Hepatocyte (in vitro differentiated cells): ENCODE data around the gene ZCCHC7. TPM values are rescaled to one million over a fixed set of nuclear protein-coding genes. Genes with fewer than 3 reads are reported as not detected.

ENCODE experiments used
- DNase-seq: peaks from one replicate; pipeline ENCODE4 v3.0.0-alpha.2; 2016; ENCODE audit warnings: low spot score
- H2AFZ ChIP-seq: fragments of 200-600 bp; sonication (generic); 2 replicates; pipeline ENCODE4 v1.6.0; 2016; ENCODE audit warnings: antibody characterized with exemption, mild to moderate bottlenecking
- H3K27ac ChIP-seq: fragments of 200-600 bp; sonication (generic); 2 replicates; pipeline ENCODE4 v1.5.1; 2016; ENCODE audit warnings: mild to moderate bottlenecking
- H3K27me3 ChIP-seq: fragments of 200-600 bp; sonication (generic); 2 replicates; pipeline ENCODE4 v1.6.1; 2016
- H3K36me3 ChIP-seq: fragments of 200-600 bp; sonication (generic); replicated peaks from 2 replicates; pipeline ENCODE4 v1.5.1; 2016; ENCODE audit warnings: low read depth; ENCODE audit not compliant: insufficient read depth
- H3K4me1 ChIP-seq: fragments of 200-600 bp; sonication (generic); 2 replicates; pipeline ENCODE4 v1.5.1; 2016; ENCODE audit warnings: mild to moderate bottlenecking, moderate library complexity; ENCODE audit not compliant: insufficient read depth
- H3K4me2 ChIP-seq: fragments of 200-600 bp; sonication (generic); 2 replicates; pipeline ENCODE4 v1.6.0; 2016
- H3K4me3 ChIP-seq: fragments of 200-600 bp; sonication (generic); 2 replicates; pipeline ENCODE4 v1.5.1; 2016; ENCODE audit warnings: mild to moderate bottlenecking
- H3K79me2 ChIP-seq: fragments of 200-600 bp; sonication (generic); 2 replicates; pipeline ENCODE4 v1.6.0; 2017; ENCODE audit warnings: mild to moderate bottlenecking
- H3K9me2 ChIP-seq: fragments of 200-600 bp; sonication (generic); replicated peaks from 2 replicates; pipeline ENCODE4 v1.6.0; 2017; ENCODE audit warnings: mild to moderate bottlenecking; ENCODE audit not compliant: insufficient read depth
- H3K9me3 ChIP-seq: fragments of 200-600 bp; sonication (generic); 2 replicates; pipeline ENCODE4 v1.5.1; 2016; ENCODE audit warnings: low read depth, mild to moderate bottlenecking
- H4K20me1 ChIP-seq: fragments of 200-600 bp; sonication (generic); 2 replicates; pipeline ENCODE4 v1.6.0; 2016; ENCODE audit warnings: mild to moderate bottlenecking; ENCODE audit not compliant: insufficient read depth, poor library complexity, severe bottlenecking
- CTCF ChIP-seq: fragments of 200-600 bp; sonication (generic); IDR thresholded peaks from 2 replicates; pipeline ENCODE4 v1.5.1; 2016; ENCODE audit warnings: antibody characterized with exemption, mild to moderate bottlenecking; ENCODE audit not compliant: poor library complexity
- EZH2 ChIP-seq: fragments of 200-600 bp; sonication (generic); IDR thresholded peaks from 2 replicates; pipeline ENCODE4 v1.6.1; 2016; ENCODE audit warnings: antibody characterized with exemption, mild to moderate bottlenecking, borderline replicate concordance
- EZH2phosphoT487 ChIP-seq: fragments of 200-600 bp; sonication (generic); IDR thresholded peaks from one replicate; pipeline ENCODE4 v1.6.1; 2018; ENCODE audit warnings: antibody characterized with exemption, mild to moderate bottlenecking, low read depth, moderate library complexity; ENCODE audit not compliant: unreplicated experiment, severe bottlenecking
- WGBS: methylation state at CpG from one replicate; pipeline ENCODE4 v1.1.6; 2016; ENCODE audit warnings: low lambda C conversion rate; ENCODE audit errors: missing lambda C conversion rate; 5-methylcytosine and 5-hydroxymethylcytosine counted together
- polyA plus RNA-seq: library from polyadenylated mRNA; unstranded; fragments of >200 nt; fragmentation: Nextera tagmentation; extraction: Ambion mirVana; gene quantifications from 2 replicates; pipeline ENCODE4 v1.2.1, GENCODE V29; 2016
- total RNA-seq: library from RNA; depleted of rRNA; stranded (reverse); fragments of >200 nt; gene quantifications from 2 replicates; pipeline ENCODE4 v1.2.3, GENCODE V29; 2014

Gene ZCCHC7
- total and polyA plus RNA-seq, 2 experiments from 2014 or later: 12.3 to 14.6 TPM

- TF ChIP-seq EZH2 (no peak), CTCF (no peak), EZH2phosphoT487 (no peak)
- no peak for DNase-seq
- Histone ChIP-seq H2AFZ (no peak overlapping the region), H3K4me2 (no peak overlapping the region), H3K36me3 (no peaks in the 10 kb centered on the region), H3K79me2 (peaks cover 2% of the 10 kb centered on the region), H3K9me3 (no peaks in the 10 kb centered on the region), H3K27ac (no peak overlapping the region), H3K4me1 (no peaks in the 10 kb centered on the region), H3K4me3 (no peak overlapping the region), H3K9me2 (no peaks in the 10 kb centered on the region), H4K20me1 (no peaks in the 10 kb centered on the region), H3K27me3 (no peaks in the 10 kb centered on the region)
Observed at GRCh38 chr9:37238122-37238521, 117.7 kb downstream of the ZCCHC7 start.

GRCh38 chr9:37239224-37239859 is 119.0 kb downstream of the ZCCHC7 start:
- no peak overlapping the region for H3K27ac ChIP-seq
- no peak for DNase-seq
- H4K20me1 ChIP-seq: no peaks in the 10 kb centered on the region
- H2AFZ ChIP-seq: no peak overlapping the region
- no peak overlapping the region for H3K4me2 ChIP-seq
- H3K9me3 ChIP-seq: no peaks in the 10 kb centered on the region
- H3K4me1 ChIP-seq: no peaks in the 10 kb centered on the region
- no peaks in the 10 kb centered on the region for H3K9me2 ChIP-seq
- peaks cover 2% of the 10 kb centered on the region for H3K79me2 ChIP-seq
- WGBS: 78% methylated on average over 4 of the region's 4 CpGs
- no peaks in the 10 kb centered on the region for H3K36me3 ChIP-seq
- no peak overlapping the region for H3K4me3 ChIP-seq
- no peak for TF ChIP-seq EZH2
- TF ChIP-seq CTCF: no peak
- no peak for TF ChIP-seq EZH2phosphoT487
- no peaks in the 10 kb centered on the region for H3K27me3 ChIP-seq

GRCh38 chr9:37239921-37240320 is 119.5 kb downstream of the ZCCHC7 start:
- 96% methylated on average over 2 of the region's 2 CpGs for WGBS
- Histone ChIP-seq H3K9me2 (no peaks in the 10 kb centered on the region), H3K4me2 (no peak overlapping the region)

More at GRCh38 chr9:37239921-37240320, 119.5 kb downstream of the ZCCHC7 start:
- DNase-seq: no peak
- H3K4me3 ChIP-seq: no peak overlapping the region
- H3K27ac ChIP-seq: no peak overlapping the region
- TF ChIP-seq EZH2phosphoT487 (no peak), EZH2 (no peak), CTCF (no peak)
- no peak overlapping the region for H2AFZ ChIP-seq
- H3K79me2 ChIP-seq: peaks cover 2% of the 10 kb centered on the region
- no peaks in the 10 kb centered on the region for H4K20me1 ChIP-seq
- H3K27me3 ChIP-seq: no peaks in the 10 kb centered on the region
- H3K36me3 ChIP-seq: no peaks in the 10 kb centered on the region
- no peaks in the 10 kb centered on the region for H3K9me3 ChIP-seq
- H3K4me1 ChIP-seq: no peaks in the 10 kb centered on the region
